ENCODE results near the gene DOK7.

The DOK7 gene

DNA sequence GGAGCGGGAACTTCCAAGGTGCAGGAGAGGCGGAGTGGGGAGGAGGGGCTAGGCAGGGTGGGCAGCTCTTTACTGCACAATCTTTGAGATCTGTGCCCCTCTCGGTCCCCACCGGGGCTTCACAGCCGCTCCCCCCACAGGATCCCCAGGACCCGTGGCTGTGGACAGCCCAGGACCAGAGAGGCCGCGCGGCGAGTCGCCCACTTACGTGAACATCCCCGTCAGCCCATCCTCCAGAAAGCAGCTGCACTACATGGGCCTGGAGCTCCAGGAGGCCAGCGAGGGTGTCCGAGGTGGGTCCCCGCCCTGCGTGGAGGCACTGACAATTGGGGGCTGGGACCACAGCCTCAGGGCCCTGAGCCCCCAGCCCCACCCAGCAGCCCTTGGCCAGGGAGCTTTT, 37.0 kb downstream of the DOK7 start:
- TF ChIP-seq, protein P1, sequence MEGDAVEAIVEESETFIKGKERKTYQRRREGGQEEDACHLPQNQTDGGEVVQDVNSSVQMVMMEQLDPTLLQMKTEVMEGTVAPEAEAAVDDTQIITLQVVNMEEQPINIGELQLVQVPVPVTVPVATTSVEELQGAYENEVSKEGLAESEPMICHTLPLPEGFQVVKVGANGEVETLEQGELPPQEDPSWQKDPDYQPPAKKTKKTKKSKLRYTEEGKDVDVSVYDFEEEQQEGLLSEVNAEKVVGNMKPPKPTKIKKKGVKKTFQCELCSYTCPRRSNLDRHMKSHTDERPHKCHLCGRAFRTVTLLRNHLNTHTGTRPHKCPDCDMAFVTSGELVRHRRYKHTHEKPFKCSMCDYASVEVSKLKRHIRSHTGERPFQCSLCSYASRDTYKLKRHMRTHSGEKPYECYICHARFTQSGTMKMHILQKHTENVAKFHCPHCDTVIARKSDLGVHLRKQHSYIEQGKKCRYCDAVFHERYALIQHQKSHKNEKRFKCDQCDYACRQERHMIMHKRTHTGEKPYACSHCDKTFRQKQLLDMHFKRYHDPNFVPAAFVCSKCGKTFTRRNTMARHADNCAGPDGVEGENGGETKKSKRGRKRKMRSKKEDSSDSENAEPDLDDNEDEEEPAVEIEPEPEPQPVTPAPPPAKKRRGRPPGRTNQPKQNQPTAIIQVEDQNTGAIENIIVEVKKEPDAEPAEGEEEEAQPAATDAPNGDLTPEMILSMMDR (IDR thresholded peaks at IDR 0.05; ENCODE audit: control extremely low read depth, extremely low read depth, low read depth, missing control alignments) = no peak
- ChIA-PET CTCF (no interaction called here), POLR2A (no interaction called here)
- no peak for DNase-seq (ENCODE audit: extremely low spot score)

DNA sequence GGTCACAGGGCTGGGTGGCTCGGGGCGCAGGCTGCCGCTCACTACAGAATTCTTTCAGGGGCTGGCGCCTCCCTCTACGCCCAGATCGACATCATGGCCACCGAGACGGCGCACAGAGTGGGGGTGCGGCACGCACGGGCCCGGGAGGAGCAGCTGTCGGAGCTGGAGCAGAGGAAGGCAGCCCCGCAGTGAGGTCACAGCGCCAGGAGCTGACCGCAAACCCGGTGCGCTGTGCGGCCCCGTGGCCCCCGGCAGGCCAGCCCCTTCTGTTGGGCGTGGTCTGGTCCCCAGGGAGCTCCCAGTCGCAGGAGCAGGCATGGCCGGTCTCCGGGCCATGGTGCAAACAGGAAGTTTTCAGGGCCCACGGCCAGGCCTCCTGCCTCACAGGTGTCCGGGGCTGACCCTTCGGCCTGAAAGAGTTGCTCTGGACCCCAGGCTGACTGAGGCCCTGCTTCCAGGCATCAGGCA, 37.6 kb downstream of the DOK7 start:
- TF ChIP-seq, protein P1 (IDR thresholded peaks at IDR 0.05; ENCODE audit: control extremely low read depth, extremely low read depth, low read depth, missing control alignments) = no peak
- POLR2A ChIA-PET = no interaction called here
- CTCF ChIA-PET = no interaction called here
- no peak for DNase-seq (ENCODE audit: extremely low spot score)

DNA sequence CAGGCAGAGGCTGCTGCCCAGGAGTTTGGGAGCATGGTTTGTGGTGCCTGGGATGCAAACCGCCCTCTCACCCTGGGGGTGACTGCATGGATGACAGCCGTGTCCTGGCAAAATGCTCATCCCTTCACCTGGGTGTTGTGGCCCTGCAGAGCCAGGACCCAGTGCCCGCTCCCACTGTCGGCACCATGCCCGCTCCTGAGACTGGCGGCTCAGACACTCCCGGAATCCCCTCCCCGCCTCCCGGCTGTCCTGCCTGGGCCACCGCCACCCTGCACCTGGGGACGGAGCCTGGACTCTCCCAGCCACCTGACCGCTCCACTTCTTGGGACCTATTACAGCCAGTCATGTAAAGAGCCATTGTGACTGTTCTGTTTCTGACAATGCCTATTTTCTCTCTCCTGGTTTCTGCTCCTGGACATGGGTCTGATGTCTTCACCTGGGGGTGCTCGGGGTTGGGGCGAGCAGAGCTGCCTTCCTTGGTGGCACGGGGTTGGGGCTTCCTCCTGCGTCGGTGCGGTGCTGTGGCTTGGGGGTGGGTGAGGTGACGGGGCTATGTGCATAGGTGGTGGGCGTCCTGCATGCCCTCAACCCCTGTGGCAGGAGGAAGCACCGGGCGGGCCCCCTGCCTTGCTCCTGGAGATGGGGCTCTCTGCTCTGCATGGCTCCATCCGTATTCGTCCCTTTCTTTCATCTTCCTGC, 38.2 kb downstream of the DOK7 start:
- no peak for DNase-seq (ENCODE audit: extremely low spot score)
- TF ChIP-seq, protein P1 (IDR thresholded peaks at IDR 0.05; ENCODE audit: control extremely low read depth, extremely low read depth, low read depth, missing control alignments) = no peak
- CTCF ChIA-PET = no interaction called here
- POLR2A ChIA-PET = no interaction called here

DNA sequence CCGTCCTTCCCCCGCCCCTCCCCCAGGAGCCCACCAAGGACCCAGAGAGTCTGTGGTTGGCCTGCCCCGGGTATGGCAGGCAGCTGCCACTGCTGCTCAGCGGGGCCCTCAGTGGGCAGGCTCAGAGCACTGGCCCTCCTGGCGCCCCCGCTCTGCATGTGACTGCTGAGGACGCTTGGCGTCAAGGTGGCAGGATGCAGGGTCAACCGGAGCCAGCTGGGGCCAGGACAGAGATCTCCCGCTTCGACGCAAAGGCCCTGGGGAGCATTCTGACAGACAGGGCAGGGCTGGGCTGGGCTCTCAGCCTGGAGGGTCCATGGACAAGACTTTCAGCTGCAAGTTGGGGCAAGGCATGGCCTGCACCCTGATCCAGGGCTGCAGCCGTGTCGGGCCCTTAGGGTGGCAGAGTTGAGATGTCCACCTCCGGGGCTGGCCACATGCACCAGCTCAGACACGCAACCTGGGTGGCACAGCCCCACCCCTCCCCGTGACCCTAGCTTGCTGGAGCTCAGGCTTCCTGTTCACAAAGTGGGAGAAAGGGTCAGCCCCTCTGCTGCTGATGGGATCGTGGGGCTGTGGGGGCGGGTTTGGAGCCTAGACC, 38.8 kb downstream of the DOK7 start:
- TF ChIP-seq, protein P1 (IDR thresholded peaks at IDR 0.05; ENCODE audit: control extremely low read depth, extremely low read depth, low read depth, missing control alignments) = no peak
- POLR2A ChIA-PET = no interaction called here
- CTCF ChIA-PET = no interaction called here
- no peak for DNase-seq (ENCODE audit: extremely low spot score)

DNA sequence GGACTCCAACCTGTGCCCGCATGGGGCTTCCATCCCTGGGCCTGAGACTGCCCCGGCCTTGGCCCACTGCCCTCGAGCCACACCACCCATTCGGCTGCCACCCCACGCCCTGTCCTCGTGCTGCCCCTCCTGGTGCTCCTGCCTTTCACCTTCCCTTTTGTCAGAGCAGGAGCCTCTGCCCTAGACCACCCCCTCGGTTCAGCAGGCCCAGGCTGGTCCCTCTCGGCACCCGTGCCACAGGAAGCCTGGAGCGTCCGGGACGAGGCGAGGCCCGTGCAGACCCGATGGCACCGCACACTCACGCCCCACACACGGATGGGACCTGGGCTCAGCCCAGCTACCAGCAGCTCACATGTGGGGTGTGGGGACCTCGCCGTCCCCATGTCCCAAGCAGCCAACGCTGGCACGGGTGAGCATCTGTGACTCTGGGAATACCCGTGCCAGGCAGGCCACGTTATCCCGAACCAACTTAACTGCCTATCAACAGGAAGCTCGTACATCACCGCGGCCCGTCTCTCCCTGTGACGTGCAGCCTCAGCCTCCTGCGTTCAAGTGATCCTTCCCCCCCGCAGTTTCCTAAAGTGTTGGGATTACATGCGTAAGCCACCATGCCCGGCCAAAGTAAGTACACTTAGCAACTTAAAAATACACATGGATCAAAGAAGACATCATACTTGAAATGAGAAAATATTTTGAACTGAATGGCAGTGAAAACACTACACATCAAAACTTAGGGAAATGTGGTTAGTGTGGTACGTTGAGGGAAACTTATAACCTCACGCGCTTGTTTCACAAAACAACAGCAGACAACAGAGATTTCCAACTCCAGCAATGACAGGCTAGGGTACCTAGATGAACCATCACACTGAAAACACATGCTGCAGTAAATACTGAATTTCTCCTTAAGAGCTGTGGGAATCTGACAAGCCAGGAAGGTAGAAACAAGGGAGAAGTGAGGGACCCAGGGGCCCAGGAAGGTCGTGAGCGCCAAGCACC, 40.1 kb downstream of the DOK7 start:
- TF ChIP-seq, protein P1 (IDR thresholded peaks at IDR 0.05; ENCODE audit: control extremely low read depth, extremely low read depth, low read depth, missing control alignments) = no peak
- POLR2A ChIA-PET = interaction anchor here (0.8 kb wide), 1 partner anchor 9 kb away, joined by 3 read pairs; no protein-coding TSS in a partner anchor
- CTCF ChIA-PET = interaction anchor here (4.8 kb wide), 1 partner anchor 23 kb away, joined by 19 read pairs; no protein-coding TSS in a partner anchor
- no peak for DNase-seq (ENCODE audit: extremely low spot score)

DNA sequence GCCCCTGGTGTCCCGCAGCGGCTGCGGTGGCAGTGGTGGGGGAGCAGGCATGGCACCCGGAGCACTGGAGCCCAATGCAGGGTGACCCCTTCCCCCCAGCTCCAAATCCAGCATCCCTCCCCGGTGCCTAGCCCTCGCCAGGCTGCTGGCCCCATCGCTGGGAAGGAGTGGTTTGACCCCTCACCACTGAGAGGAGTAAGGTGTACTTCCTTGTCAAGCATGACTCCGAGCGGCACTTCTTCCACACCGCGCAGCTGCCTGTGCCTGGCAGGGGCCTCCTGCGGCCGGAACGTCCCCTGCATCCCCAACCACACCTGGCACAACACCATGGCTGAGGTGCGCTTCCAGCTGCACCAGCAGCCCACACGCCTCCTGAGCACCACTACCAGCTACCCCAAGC, 42.1 kb downstream of the DOK7 start:
- DNase-seq (ENCODE audit: extremely low spot score) = no peak
- ChIA-PET POLR2A (interaction anchor here (0.5 kb wide), 1 partner anchor 375 kb away, joined by 5 read pairs; no protein-coding TSS in a partner anchor), CTCF (interaction anchor here (1.2 to 4.8 kb wide), 3 partner anchors 9 to 25 kb away, joined by 3 to 19 read pairs (median 8); no protein-coding TSS in a partner anchor)
- TF ChIP-seq, protein P1 (IDR thresholded peaks at IDR 0.05; ENCODE audit: control extremely low read depth, extremely low read depth, low read depth, missing control alignments) = no peak

Data from GM10248 (cell line).